AG09309 (cell line): ENCODE measurements around the gene HAGHL.

ENCODE experiments used
- DNase-seq: peaks from one replicate; pipeline ENCODE4 v3.0.0-alpha.2; 2010; ENCODE audit warnings: low read depth
- H3K4me3 ChIP-seq: 2 replicates; pipeline ENCODE4 v1.5.1; 2011; ENCODE audit warnings: mild to moderate bottlenecking, low read depth, low read length, moderate library complexity; ENCODE audit not compliant: control insufficient read depth
- CTCF ChIP-seq: IDR thresholded peaks from 2 replicates; pipeline ENCODE4 v1.5.1; 2011; ENCODE audit warnings: mild to moderate bottlenecking, low read depth, low read length, inconsistent platforms; ENCODE audit not compliant: insufficient read depth, control insufficient read depth; ENCODE audit errors: missing control alignments

The HAGHL gene

DNA sequence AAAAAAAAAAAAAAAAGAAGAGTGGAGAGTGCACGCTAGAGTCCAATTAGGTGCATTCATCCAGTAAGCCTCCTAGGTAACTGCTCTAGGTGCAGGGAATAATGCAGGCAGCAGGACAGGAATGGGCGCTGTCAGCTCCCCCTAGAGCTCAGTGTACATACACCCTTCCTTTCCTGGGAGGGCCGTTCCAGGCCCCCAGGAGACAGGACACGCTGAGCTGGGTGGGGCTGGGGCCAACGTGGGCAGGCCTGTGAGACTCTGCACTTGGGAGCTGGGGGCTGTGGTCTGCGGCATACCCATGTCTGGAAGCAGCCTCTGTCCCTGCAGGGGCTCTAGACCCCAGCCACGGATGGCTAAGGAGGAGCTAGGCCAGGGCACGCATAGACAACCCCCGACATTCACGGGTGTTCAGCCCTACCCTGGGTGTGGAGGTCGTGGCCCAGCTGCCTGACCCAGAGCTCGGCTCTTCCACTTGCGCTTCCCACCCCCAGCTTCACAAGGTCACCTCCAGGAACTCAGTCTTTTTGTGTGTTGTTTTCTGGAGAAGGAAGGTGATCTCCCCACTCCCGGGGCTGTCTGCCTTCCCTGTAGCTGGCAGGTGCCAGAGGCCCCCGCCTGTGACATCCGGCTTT, 7.0 kb upstream of the HAGHL start:
- peak overlapping the region; percentile 71 for H3K4me3 ChIP-seq
- peak; percentile 27 for TF ChIP-seq CTCF
- DNase-seq = no peak

- peak; percentile 40 for TF ChIP-seq CTCF
- peak overlapping the region; percentile 71 for H3K4me3 ChIP-seq
- no peak for DNase-seq
These were observed 6.4 kb upstream of the HAGHL start for GRCh38 chr16:720447-720989.

GRCh38 chr16:720990-721764, 5.7 kb upstream of the HAGHL start, which contains the start of gene ANTKMT:
Gene ANTKMT, plus strand, starts transcription at chr16:721146. Its CDS starts 129 bp downstream, at chr16:721275.
- no peak for DNase-seq
- peak within 1 kb of the TSS; percentile 71 for H3K4me3 ChIP-seq
- no peak for TF ChIP-seq CTCF

GRCh38 chr16:721765-722540, 5.0 kb upstream of the HAGHL start:
- peak overlapping the region; percentile 71 for H3K4me3 ChIP-seq
- no peak for DNase-seq
- no peak for TF ChIP-seq CTCF

GRCh38 chr16:722835-723633, 3.9 kb upstream of the HAGHL start:
- DNase-seq = no peak
- no peak for TF ChIP-seq CTCF
- no peak overlapping the region for H3K4me3 ChIP-seq

DNA sequence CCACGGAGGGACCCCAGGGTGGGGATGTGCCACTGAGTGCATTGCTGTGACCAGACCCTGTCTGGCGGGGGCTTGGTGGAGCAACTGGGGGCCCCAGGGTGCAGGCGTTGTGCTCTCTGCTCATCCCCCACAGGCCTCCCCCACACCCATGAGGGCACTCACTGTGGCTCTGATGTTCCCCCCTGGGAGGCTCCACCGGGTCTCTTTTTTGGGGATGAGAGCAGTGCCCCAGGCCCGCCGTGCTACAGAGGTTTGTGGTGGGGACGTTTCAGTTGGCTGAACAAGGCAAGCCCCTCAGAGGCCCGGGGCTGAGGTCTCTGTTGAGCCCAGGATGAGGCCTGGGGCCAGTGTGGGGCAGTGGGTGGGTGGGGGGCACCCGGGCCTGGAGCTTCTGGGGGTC, 3.2 kb upstream of the HAGHL start:
- no peak overlapping the region for H3K4me3 ChIP-seq
- no peak for TF ChIP-seq CTCF
- DNase-seq = no peak
